Caki2 (cell line): Measurements from ENCODE around the gene DIAPH2. TPM values are rescaled to one million over a fixed set of nuclear protein-coding genes. Genes with fewer than 3 reads are reported as not detected.

Experiments
- DNase-seq: peaks from one replicate; pipeline ENCODE4 v3.0.0-alpha.2; 2015; ENCODE audit warnings: low read depth
- in situ Hi-C: cut with HindIII; loops from 2 replicates; pipeline ENCODE4 v1.10.0; 2016; ENCODE audit warnings: low sequenced_read_pairs, low pct_unique_long_range_greater_than_20kb, mixed read lengths
- total RNA-seq: library from RNA; depleted of rRNA; stranded (reverse); fragments of >200 nt; shearing (Covaris generic); gene quantifications from 2 replicates; pipeline ENCODE4 v1.2.3, GENCODE V29; 2014; ENCODE audit warnings: low replicate concordance

Gene DIAPH2
- total RNA-seq, 1 experiment from 2014 or later = 4.0 TPM

- in situ Hi-C loops = no loop called here
- no peak for DNase-seq
These were observed 843.1 kb downstream of the DIAPH2 start for GRCh38 chrX:97527725-97528124.

GRCh38 chrX:97529536-97530200 lies 845.0 kb downstream of the DIAPH2 start:
- no peak for DNase-seq
- in situ Hi-C loops = no loop called here

- DNase-seq = no peak
- in situ Hi-C loops = no loop called here
These were observed 847.2 kb downstream of the DIAPH2 start for GRCh38 chrX:97531825-97532224.

GRCh38 chrX:97538745-97539144 lies 854.1 kb downstream of the DIAPH2 start:
- in situ Hi-C loops = no loop called here

DNA sequence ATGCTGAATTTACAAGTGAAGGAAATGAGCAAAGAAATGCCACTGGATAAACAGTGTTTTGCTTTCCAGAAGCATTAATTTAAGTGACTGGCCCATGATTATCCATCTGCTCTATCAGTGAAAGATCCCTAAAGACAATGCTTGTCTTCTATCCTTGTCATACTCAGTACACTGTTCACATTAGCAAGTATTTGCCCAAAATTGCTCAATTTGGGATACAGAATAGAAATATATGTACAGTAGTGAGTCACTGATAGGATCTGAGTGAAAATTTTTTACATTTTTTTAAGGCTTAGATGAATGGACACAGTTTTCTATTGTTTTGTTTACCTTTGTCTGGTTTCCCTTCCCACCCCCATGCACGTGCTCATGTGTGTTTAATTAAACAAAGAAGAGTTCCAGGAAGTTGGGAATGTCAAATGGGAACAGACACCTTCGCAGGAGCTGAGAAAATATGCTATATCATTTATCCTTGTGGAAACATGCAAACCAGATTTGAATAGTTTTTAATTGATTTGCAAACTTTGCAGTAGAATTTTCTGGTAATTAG lies 855.4 kb downstream of the DIAPH2 start:
- DNase-seq = no peak
- in situ Hi-C loops = no loop called here

More at GRCh38 chrX:97538745-97539144, 854.1 kb downstream of the DIAPH2 start:
- DNase-seq = no peak

- DNase-seq = no peak
- in situ Hi-C loops = no loop called here
These were observed 863.4 kb downstream of the DIAPH2 start for GRCh38 chrX:97547877-97548578.

GRCh38 chrX:97551821-97552220 lies 867.2 kb downstream of the DIAPH2 start:
- DNase-seq = no peak
- in situ Hi-C loops = no loop called here

- no peak for DNase-seq
- in situ Hi-C loops = no loop called here
These were observed 869.2 kb downstream of the DIAPH2 start for GRCh38 chrX:97553833-97554232.

DNA sequence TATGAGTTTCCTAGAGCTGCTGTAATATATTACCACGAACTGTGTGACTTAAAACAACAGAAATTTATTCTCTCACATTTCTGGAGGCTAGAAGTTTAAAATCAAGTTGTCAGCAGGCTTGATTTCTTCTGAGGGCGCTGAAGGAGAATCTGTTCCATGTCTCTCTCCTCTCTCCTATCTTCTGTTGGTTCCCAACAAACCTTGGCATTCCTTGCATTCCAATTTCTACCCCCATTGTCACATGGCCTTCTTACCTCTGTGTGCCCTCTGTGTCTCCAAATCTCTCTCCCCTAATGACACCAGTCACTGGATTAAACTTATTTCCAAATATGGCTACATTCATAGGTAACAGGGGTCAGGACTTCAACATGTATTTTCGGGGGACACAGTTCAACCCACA lies 871.7 kb downstream of the DIAPH2 start:
- DNase-seq = no peak
- in situ Hi-C loops = no loop called here

DNA sequence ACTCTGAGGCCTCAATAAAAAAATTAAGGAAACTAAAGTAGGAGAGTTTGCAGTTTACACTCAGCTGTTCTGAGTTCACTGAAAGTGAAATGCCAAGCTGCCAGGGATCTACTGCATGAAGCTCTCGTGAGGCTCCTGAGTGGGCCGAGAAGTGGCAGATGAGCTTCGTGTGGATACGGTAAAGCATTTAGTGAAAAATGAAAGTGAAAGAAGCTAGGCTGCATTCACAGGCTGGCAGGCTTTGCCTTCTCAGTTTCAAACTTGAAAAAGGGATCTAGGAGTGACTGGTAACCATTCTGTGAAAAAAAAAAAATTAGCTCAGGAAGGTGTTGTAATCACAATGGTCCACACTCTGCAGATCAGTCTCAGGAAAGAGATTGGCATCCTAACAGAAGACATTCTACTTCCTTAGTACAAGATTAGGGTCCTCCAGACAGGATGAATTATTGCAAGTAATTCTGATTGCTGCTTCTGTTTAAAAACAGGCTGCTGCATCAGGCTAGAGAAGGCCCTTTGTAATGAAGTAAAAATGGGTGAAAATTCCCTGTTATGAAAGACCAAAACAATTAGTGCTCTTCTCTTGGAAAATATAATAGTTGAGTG lies 879.0 kb downstream of the DIAPH2 start:
- DNase-seq = no peak
- in situ Hi-C loops = no loop called here

- no peak for DNase-seq
- in situ Hi-C loops = no loop called here
These were observed 879.9 kb downstream of the DIAPH2 start for GRCh38 chrX:97564496-97564895.

DNA sequence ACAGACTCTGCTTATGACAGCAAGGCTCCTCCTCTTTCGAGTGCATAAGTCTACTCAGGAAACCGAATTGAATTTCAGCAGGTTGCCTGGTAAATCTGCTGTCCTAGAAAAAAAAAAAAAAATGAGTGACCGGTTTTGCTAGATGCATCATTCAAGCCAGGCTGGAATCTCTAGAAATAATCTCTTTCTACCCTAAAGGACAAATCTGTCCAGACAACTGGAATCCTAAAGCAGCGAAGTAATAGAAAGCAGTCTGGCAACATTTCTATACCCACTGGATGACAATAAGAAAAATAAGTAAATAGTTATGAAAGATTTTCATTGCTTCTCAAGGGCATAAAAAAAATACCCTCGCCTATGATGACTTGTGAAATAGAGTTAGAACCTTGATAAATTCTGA lies 902.5 kb downstream of the DIAPH2 start:
- in situ Hi-C loops = no loop called here
- no peak for DNase-seq

GRCh38 chrX:97594646-97595224 lies 910.1 kb downstream of the DIAPH2 start:
- in situ Hi-C loops = no loop called here
- no peak for DNase-seq

- no peak for DNase-seq
- in situ Hi-C loops = no loop called here
These were observed 913.3 kb downstream of the DIAPH2 start for GRCh38 chrX:97597954-97598353.

DNA sequence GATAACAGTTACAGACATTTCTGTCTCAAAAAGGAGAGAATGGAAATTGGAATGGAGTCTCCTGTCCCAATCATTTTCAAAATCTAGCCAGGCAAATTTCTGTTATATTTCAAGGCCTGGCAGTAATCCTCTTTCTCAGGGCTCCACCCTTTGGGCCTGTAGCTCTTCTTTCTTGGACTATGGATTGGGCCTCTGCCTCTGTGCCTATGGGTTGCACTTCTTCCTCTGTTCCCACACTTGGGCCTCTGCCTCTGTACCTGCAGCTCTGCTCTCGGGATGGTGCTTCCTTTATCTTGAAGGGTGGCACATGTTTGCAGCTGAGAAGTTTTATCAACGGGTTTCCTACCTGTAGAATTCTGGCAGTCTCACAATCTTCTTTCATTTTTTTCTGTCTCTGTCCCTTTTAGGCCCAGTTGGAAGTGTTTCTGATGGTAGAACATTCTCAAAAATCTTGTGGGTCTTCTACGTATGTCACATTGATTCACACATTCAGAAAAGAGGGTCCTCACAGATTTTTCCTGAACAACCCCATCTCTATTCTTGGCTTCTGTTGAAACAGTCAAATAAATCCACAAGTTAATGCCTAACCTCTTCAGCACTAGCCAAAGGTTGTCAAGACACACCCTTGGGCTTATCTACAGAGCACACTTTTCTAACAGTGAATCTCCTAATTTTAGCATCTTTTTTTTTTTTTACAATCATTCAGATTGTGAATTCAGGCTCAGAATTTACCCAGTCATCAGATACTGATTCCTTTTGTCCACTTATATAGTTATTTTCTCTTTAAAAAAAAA lies 918.0 kb downstream of the DIAPH2 start:
- no peak for DNase-seq
- in situ Hi-C loops = no loop called here

DNA sequence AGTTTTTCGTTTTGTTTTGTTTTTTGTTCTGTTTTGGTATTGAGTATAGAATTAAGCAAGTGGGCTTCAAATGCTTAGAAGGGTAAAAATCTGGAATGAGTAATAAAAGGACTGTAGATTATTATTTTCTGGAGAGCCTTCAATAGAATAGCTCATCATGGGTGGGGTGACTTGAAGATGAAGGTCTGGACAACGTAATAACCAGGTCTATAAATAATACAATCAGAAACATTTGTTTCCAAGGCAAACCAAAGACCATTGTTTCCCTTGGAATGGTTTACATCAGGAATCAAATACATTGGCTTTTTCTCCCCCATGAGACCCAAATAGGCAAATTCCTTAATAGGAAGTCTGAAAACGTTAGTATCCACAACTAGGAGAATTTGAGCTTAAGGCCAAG lies 920.6 kb downstream of the DIAPH2 start:
- DNase-seq = no peak
- in situ Hi-C loops = no loop called here

DNA sequence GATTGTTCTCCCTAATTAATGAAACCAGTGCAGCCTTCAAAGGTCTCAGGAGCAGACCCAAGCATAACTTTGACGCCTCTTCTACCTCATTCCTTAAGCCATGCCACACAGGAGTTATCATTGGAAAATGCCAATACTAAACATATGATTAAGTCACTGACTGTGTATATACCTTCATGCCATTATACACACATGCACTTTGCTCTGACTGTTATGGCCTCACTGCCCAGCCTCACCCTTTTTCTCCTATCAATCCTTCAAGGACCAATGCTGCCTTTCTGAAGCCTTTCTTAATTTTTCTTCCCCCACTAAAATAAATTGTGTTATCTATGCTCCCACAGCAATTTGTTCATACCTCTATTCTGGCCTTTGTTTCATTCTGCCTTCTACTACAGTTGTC lies 924.7 kb downstream of the DIAPH2 start:
- in situ Hi-C loops = no loop called here
- no peak for DNase-seq

DNA sequence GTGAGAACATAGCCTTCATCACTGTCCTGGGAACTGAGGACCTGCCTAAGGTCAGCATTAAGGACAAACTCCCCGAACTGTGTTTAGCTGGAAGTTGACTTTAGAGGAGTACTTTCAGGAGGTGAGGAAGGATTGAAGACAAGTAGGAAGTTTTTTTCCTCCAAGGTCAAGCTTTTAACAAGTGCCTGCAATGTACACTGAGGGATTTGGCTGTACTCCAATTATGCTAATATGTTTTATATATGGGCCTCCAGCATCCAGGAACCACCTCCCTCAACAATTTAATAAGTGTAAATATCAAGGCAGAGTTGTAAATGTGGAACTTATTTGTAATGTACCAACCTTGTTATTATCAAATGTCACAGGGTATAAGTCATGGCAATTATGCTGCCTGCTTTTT lies 925.3 kb downstream of the DIAPH2 start:
- in situ Hi-C loops = no loop called here
- no peak for DNase-seq
